Tibial nerve (tissue), 4 donors: ENCODE data around the gene PDGFB. TPM values are rescaled to one million over a fixed set of nuclear protein-coding genes. Genes with fewer than 3 reads are reported as not detected.
A peak's percentile ranks its signal among the peaks of the same experiment; 100 is the strongest.

Experiments used
- DNase-seq, 2 donors: peaks; one replicate each; pipeline ENCODE4 v3.0.0-alpha.2; 2019; ENCODE audit warnings: low spot score in 2 of 2
- H3K27ac ChIP-seq, 4 donors: fragments of 200-600 bp; sonication (generic) in 3 of 4; one replicate each; pipeline ENCODE4 v1.5.1; 2017 to 2019; ENCODE audit warnings: mild to moderate bottlenecking in 1 of 4
- H3K27me3 ChIP-seq, 2 donors: fragments of 200-600 bp; sonication (generic) in 1 of 2; one replicate each; pipeline versions ENCODE4 v1.5.1 to v1.6.0; 2017 to 2019
- H3K36me3 ChIP-seq, 3 donors: fragments of 200-600 bp; sonication (generic); one replicate each; pipeline ENCODE4 v1.5.1; 2018 to 2019
- H3K4me1 ChIP-seq, 4 donors: fragments of 200-600 bp; sonication (generic) in 3 of 4; one replicate each; pipeline ENCODE4 v1.5.1; 2017 to 2019
- H3K4me3 ChIP-seq, 4 donors: fragments of 200-600 bp; sonication (generic) in 3 of 4; one replicate each; pipeline ENCODE4 v1.5.1; 2017 to 2019; ENCODE audit warnings: mild to moderate bottlenecking in 1 of 4, moderate library complexity in 1 of 4
- H3K9me3 ChIP-seq, 4 donors: fragments of 200-600 bp; sonication (generic) in 3 of 4; one replicate each; pipeline ENCODE4 v1.5.1; 2017 to 2019
- EP300 ChIP-seq, 2 donors: sonication (generic); formaldehyde crosslinking; IDR thresholded peaks; one replicate each; pipeline ENCODE4 v1.6.1; 2017; ENCODE audit warnings: antibody characterized with exemption in 2 of 2, mild to moderate bottlenecking in 1 of 2
- POLR2A ChIP-seq, 2 donors: fragments of 450-650 bp; IDR thresholded peaks; one replicate each; pipeline ENCODE4 v1.6.1; 2017; ENCODE audit warnings: antibody characterized with exemption in 2 of 2, mild to moderate bottlenecking in 2 of 2, moderate library complexity in 2 of 2
- WGBS, 2 donors: methylation state at CpG; one replicate each; pipeline ENCODE4 v1.1.5; 2018; 5-methylcytosine and 5-hydroxymethylcytosine counted together
- total RNA-seq, 4 donors: library from RNA; depleted of rRNA; stranded (reverse); fragments of >200 nt; gene quantifications; one replicate each; pipeline ENCODE4 v1.1.0, GENCODE V29; 2016
- TF ChIP-seq, protein P1 (sequence below), 5 experiments: fragments of 200-600 bp in 3 of 5; fragments of 450-650 bp in 2 of 5; sonication (generic) in 3 of 5; IDR thresholded peaks; one replicate each; pipeline ENCODE4 v1.5.1; 2016 to 2019; ENCODE audit warnings: antibody characterized with exemption in 5 of 5, mild to moderate bottlenecking in 3 of 5, moderate library complexity in 2 of 5

PDGFB gene
- total RNA-seq, 4 donors from 2014 or later, result 7.5 to 22.2 (median 10.2) TPM

DNA sequence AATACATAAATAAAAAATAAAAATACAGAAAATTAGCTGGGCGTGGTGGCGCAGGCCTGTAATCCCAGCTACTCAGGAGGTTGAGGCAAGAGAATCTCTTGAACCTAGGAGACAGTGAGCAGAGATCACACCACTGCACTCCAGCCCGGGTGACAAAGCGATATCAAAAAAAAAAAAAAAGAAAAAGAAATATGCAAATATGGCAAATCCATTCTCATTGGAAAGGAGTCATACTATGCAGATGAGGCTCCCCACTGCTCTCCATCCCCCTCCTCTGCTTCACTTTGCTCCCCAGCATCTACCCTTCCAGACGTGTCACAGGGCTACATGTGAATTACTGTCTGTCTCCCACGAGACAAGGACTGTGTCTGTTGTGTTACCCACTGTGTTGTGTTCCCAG is 36.3 kb upstream of the PDGFB start:
- WGBS, 2 donors, result 78 to 85% methylated on average over 6 of the region's 6 CpGs
- Histone ChIP-seq H3K27me3 (no peaks in the 10 kb centered on the region), H3K4me1 (peaks cover 0 to 47% (median 21%) of the 10 kb centered on the region in 4 donors), H3K36me3 (no peaks in the 10 kb centered on the region), H3K4me3 (no peak overlapping the region), H3K9me3 (peaks cover 0 to 14% (median 0%) of the 10 kb centered on the region in 4 donors), H3K27ac (peak overlapping the region in 2 of 4 donors; percentile 86 to 91)
- DNase-seq, result no peak
- TF ChIP-seq POLR2A (IDR thresholded peaks at IDR 0.05) (no peak), EP300 (IDR thresholded peaks at IDR 0.05) (no peak)
- TF ChIP-seq, protein P1, sequence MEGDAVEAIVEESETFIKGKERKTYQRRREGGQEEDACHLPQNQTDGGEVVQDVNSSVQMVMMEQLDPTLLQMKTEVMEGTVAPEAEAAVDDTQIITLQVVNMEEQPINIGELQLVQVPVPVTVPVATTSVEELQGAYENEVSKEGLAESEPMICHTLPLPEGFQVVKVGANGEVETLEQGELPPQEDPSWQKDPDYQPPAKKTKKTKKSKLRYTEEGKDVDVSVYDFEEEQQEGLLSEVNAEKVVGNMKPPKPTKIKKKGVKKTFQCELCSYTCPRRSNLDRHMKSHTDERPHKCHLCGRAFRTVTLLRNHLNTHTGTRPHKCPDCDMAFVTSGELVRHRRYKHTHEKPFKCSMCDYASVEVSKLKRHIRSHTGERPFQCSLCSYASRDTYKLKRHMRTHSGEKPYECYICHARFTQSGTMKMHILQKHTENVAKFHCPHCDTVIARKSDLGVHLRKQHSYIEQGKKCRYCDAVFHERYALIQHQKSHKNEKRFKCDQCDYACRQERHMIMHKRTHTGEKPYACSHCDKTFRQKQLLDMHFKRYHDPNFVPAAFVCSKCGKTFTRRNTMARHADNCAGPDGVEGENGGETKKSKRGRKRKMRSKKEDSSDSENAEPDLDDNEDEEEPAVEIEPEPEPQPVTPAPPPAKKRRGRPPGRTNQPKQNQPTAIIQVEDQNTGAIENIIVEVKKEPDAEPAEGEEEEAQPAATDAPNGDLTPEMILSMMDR (IDR thresholded peaks at IDR 0.05), result no peak

DNA sequence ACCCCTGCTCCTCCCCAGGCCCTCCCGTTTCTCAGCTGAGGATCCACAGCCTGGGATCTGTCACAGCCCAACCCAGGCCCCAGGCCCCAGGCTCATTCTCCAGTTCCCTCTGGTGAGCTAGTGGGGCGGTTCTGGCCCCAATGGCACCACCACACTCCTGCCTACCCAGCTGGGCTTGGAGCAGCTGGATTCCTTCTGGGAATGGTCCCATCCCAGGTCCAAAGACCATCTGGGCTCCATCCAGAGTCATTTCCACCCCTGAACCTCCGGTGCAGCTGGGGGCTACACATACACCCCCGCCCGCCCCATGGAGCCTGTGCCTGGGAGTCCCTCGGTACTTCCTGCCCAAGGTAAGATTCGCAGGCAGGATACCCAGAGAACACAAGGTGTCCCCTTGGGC is 35.5 kb upstream of the PDGFB start:
- Histone ChIP-seq H3K36me3 (no peaks in the 10 kb centered on the region), H3K4me3 (no peak overlapping the region), H3K4me1 (peaks cover 0 to 47% (median 21%) of the 10 kb centered on the region in 4 donors), H3K9me3 (peaks cover 0 to 12% (median 0%) of the 10 kb centered on the region in 4 donors), H3K27me3 (no peaks in the 10 kb centered on the region), H3K27ac (no peak overlapping the region)
- TF ChIP-seq, protein P1 (IDR thresholded peaks at IDR 0.05), result no peak
- no peak for TF ChIP-seq POLR2A (IDR thresholded peaks at IDR 0.05)
- no peak for TF ChIP-seq EP300 (IDR thresholded peaks at IDR 0.05)
- DNase-seq, result no peak
- 93% methylated on average over 7 of the region's 7 CpGs for WGBS, 2 donors

DNA sequence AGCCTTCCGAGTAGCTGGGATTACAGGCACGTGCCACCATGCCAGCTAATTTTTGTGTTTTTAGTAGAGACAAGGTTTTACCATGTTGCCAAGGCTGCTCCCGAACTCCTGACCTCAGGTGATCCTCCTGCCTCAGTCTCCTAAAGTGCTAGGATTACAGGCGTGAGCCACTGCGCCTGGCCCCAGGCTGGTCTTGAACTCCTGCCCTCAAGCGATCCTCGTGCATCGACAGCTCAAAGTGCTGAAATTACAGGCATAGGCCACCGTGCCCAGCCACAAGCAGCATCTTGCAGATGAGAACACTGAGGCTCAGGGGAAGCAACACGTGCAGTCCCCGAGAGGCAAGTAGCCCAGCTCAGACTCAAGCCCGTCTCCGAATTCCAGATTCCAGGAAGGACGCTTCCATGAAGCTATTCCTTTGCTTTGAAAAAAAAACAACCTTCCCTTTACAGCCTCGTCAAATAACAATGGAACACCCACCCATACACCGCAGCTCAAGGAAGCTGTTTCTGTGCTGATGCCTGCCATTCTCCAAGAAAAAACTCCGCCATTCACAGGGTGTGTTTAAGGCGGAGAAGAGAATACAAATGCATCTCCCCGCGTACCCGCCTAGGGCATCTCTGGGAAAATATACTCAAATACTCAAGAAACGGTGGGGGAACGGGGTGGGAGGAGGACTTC is 34.5 kb upstream of the PDGFB start:
- Histone ChIP-seq H3K36me3 (no peaks in the 10 kb centered on the region), H3K27ac (no peak overlapping the region), H3K9me3 (peaks cover 0 to 6% (median 0%) of the 10 kb centered on the region in 4 donors), H3K4me3 (no peak overlapping the region), H3K4me1 (peaks cover 0 to 43% (median 20%) of the 10 kb centered on the region in 4 donors), H3K27me3 (no peaks in the 10 kb centered on the region)
- TF ChIP-seq EP300 (IDR thresholded peaks at IDR 0.05) (no peak), POLR2A (IDR thresholded peaks at IDR 0.05) (no peak)
- TF ChIP-seq, protein P1 (IDR thresholded peaks at IDR 0.05), result no peak
- no peak for DNase-seq
- 54 to 56% methylated on average over 23 of the region's 23 CpGs for WGBS, 2 donors

DNA sequence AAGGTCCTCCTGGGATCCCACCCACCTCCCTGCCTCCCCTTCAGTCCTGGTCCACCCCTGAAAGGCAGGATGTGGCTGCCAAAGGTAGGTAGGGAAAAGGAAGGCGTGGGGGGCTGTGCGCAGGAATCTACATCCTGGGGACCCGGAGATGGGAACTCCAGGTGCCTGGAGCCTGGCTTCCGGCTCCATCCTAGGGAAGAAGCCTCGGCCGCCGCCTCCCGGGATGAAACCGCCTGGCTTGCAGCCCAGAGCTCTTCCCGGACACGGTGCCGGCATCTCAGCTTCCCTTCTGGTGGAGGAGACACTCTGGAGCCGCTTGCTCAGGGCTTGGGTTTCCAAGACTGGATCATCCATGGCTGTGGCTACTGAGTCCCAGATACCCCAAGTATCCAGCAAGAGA is 33.3 kb upstream of the PDGFB start:
- Histone ChIP-seq H3K9me3 (peaks cover 0 to 6% (median 0%) of the 10 kb centered on the region in 4 donors), H3K27ac (no peak overlapping the region), H3K27me3 (no peaks in the 10 kb centered on the region), H3K4me3 (no peak overlapping the region), H3K4me1 (peaks cover 0 to 31% (median 7%) of the 10 kb centered on the region in 4 donors), H3K36me3 (no peaks in the 10 kb centered on the region)
- DNase-seq, result no peak
- 42 to 47% methylated on average over 13 of the region's 13 CpGs for WGBS, 2 donors
- TF ChIP-seq, protein P1 (IDR thresholded peaks at IDR 0.05), result no peak
- no peak for TF ChIP-seq EP300 (IDR thresholded peaks at IDR 0.05)
- TF ChIP-seq POLR2A (IDR thresholded peaks at IDR 0.05), result no peak

DNA sequence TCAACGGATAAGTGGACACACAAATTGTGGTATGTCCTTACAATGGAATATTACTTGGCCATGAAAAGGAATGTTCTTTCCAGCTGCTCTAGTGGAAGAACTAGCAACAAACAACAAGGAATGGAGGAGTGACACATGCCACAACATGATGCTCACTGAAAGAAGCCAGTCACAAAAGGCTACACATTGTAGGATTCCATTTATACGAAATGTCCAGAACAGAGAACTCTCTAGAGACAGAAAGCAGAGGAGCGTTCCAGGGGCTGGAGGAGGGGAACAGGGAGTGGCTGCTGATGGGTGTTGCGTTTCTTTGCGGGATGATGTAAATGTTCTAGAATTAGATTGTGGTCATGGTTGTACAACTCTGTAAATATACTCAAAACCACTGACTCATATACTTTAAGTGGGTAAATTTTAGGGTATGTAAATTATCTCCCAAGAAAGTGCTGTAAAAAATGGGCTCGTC is 32.4 kb upstream of the PDGFB start:
- Histone ChIP-seq H3K9me3 (peaks cover 0 to 6% (median 0%) of the 10 kb centered on the region in 4 donors), H3K27ac (no peak overlapping the region), H3K36me3 (no peaks in the 10 kb centered on the region), H3K4me1 (peaks cover 0 to 25% (median 0%) of the 10 kb centered on the region in 4 donors), H3K4me3 (no peak overlapping the region), H3K27me3 (no peaks in the 10 kb centered on the region)
- WGBS, 2 donors, result 74 to 82% methylated on average over 6 of the region's 6 CpGs
- no peak for DNase-seq
- TF ChIP-seq, protein P1 (IDR thresholded peaks at IDR 0.05), result no peak
- TF ChIP-seq POLR2A (IDR thresholded peaks at IDR 0.05) (no peak), EP300 (IDR thresholded peaks at IDR 0.05) (no peak)
